HEK293 (cell line): ENCODE data around the gene CCDC24.

ENCODE experiments used
- CTCF ChIA-PET: fragments of 350-600 bp; formaldehyde crosslinking; extraction: SDS; loops from one replicate; lab custom pipeline; 2021; ENCODE audit warnings: antibody characterized with exemption; lab: Yijun Ruan, JAX
- POLR2A ChIA-PET: fragments of 300-600 bp; formaldehyde crosslinking; extraction: SDS; loops from one replicate; lab custom pipeline; 2020; ENCODE audit warnings: antibody characterized with exemption, inconsistent platforms; lab: Yijun Ruan, JAX
- H3K27ac ChIP-seq: fragments of 200-500 bp; sonication (Bioruptor generic); 2 replicates; pipeline ENCODE4 v1.5.1; 2014; ENCODE audit warnings: low read depth, low read length, control low read depth, inconsistent platforms; ENCODE audit errors: extremely low read depth
- H3K36me3 ChIP-seq, 2 experiments: fragments of 200-500 bp in 1 of 2; sonication (Bioruptor generic) in 1 of 2; 1 replicate in 1 of 2; 2 replicates in 1 of 2; pipeline ENCODE4 v1.5.1; 2014 to 2017; ENCODE audit warnings: inconsistent platforms in 2 of 2, low read length in 2 of 2; ENCODE audit not compliant: control insufficient read depth in 2 of 2, insufficient read depth in 1 of 2
- H3K4me1 ChIP-seq: fragments of 200-500 bp; sonication (Bioruptor generic); 2 replicates; pipeline ENCODE4 v1.5.1; 2014; ENCODE audit warnings: mild to moderate bottlenecking, low read length, inconsistent platforms; ENCODE audit not compliant: control insufficient read depth, insufficient read depth
- H3K4me3 ChIP-seq: 2 replicates; pipeline ENCODE4 v1.5.1; 2011; ENCODE audit warnings: low read depth, mild to moderate bottlenecking, control low read depth, low read length, moderate library complexity
- H3K9me3 ChIP-seq: fragments of 200-500 bp; sonication (Bioruptor generic); 2 replicates; pipeline ENCODE4 v1.5.1; 2014; ENCODE audit warnings: low read depth, low read length, inconsistent platforms; ENCODE audit not compliant: control insufficient read depth, insufficient read depth
- EGR2 ChIP-seq: fragments of 450-650 bp; formaldehyde crosslinking; IDR thresholded peaks from 2 replicates; pipeline ENCODE4 v1.5.1; 2016; ENCODE audit warnings: low read depth, missing biosample characterization, missing genetic modification characterization
- GLIS2 ChIP-seq: fragments of 450-650 bp; formaldehyde crosslinking; IDR thresholded peaks from 2 replicates; pipeline ENCODE4 v1.5.1; 2016; ENCODE audit warnings: missing biosample characterization, missing genetic modification characterization
- KLF8 ChIP-seq: fragments of 450-650 bp; formaldehyde crosslinking; IDR thresholded peaks from 2 replicates; pipeline ENCODE4 v1.5.1; 2016; ENCODE audit warnings: missing biosample characterization, missing genetic modification characterization
- KLF9 ChIP-seq: fragments of 450-650 bp; formaldehyde crosslinking; IDR thresholded peaks from 2 replicates; pipeline ENCODE4 v1.5.1; 2016; ENCODE audit warnings: missing biosample characterization, missing genetic modification characterization, low read depth
- PATZ1 ChIP-seq: fragments of 450-650 bp; formaldehyde crosslinking; IDR thresholded peaks from 2 replicates; pipeline ENCODE4 v1.5.1; 2016; ENCODE audit warnings: missing biosample characterization, missing genetic modification characterization
- SP2 ChIP-seq: fragments of 450-650 bp; formaldehyde crosslinking; IDR thresholded peaks from 2 replicates; pipeline ENCODE4 v1.5.1; 2016; ENCODE audit warnings: missing biosample characterization, missing genetic modification characterization
- YY1 ChIP-seq: fragments of 450-650 bp; formaldehyde crosslinking; IDR thresholded peaks from 2 replicates; pipeline ENCODE4 v1.5.1; 2018; ENCODE audit warnings: missing biosample characterization, missing genetic modification characterization
- ZBTB17 ChIP-seq: fragments of 450-650 bp; formaldehyde crosslinking; IDR thresholded peaks from 2 replicates; pipeline ENCODE4 v1.5.1; 2016; ENCODE audit warnings: missing biosample characterization, missing genetic modification characterization
- ZBTB20 ChIP-seq: fragments of 450-650 bp; formaldehyde crosslinking; IDR thresholded peaks from 2 replicates; pipeline ENCODE4 v1.5.1; 2016; ENCODE audit warnings: missing biosample characterization, missing genetic modification characterization
- ZBTB21 ChIP-seq: fragments of 450-650 bp; formaldehyde crosslinking; IDR thresholded peaks from 2 replicates; pipeline ENCODE4 v1.5.1; 2017; ENCODE audit warnings: missing biosample characterization, missing genetic modification characterization
- ZBTB48 ChIP-seq: fragments of 450-650 bp; formaldehyde crosslinking; IDR thresholded peaks from 2 replicates; pipeline ENCODE4 v1.5.1; 2016; ENCODE audit warnings: missing biosample characterization, missing genetic modification characterization
- ZBTB7A ChIP-seq: fragments of 450-650 bp; formaldehyde crosslinking; IDR thresholded peaks from 2 replicates; pipeline ENCODE4 v1.5.1; 2016; ENCODE audit warnings: low read depth, missing biosample characterization, missing genetic modification characterization
- ZBTB8A ChIP-seq: fragments of 450-650 bp; formaldehyde crosslinking; IDR thresholded peaks from 2 replicates; pipeline ENCODE4 v1.5.1; 2016; ENCODE audit warnings: missing biosample characterization, missing genetic modification characterization
- ZEB2 ChIP-seq: fragments of 450-650 bp; formaldehyde crosslinking; IDR thresholded peaks from 2 replicates; pipeline ENCODE4 v1.5.1; 2016; ENCODE audit warnings: missing biosample characterization, missing genetic modification characterization
- ZFHX2 ChIP-seq: fragments of 450-650 bp; formaldehyde crosslinking; conservative IDR thresholded peaks from 2 replicates; pipeline ENCODE4 v1.5.1; 2016; ENCODE audit warnings: missing biosample characterization, missing genetic modification characterization
- ZNF18 ChIP-seq: fragments of 450-650 bp; formaldehyde crosslinking; IDR thresholded peaks from 2 replicates; pipeline ENCODE4 v1.5.1; 2016; ENCODE audit warnings: missing biosample characterization, missing genetic modification characterization
- ZNF211 ChIP-seq: fragments of 450-650 bp; formaldehyde crosslinking; IDR thresholded peaks from 2 replicates; pipeline ENCODE4 v1.5.1; 2016; ENCODE audit warnings: low read depth, missing biosample characterization, missing genetic modification characterization
- ZNF223 ChIP-seq: fragments of 450-650 bp; formaldehyde crosslinking; IDR thresholded peaks from 2 replicates; pipeline ENCODE4 v1.5.1; 2016; ENCODE audit warnings: missing biosample characterization, missing genetic modification characterization
- ZNF335 ChIP-seq: fragments of 450-650 bp; formaldehyde crosslinking; conservative IDR thresholded peaks from 2 replicates; pipeline ENCODE4 v1.5.1; 2016; ENCODE audit warnings: missing biosample characterization, missing genetic modification characterization
- ZNF341 ChIP-seq: fragments of 450-650 bp; formaldehyde crosslinking; IDR thresholded peaks from 2 replicates; pipeline ENCODE4; 2016; ENCODE audit warnings: low read depth, missing biosample characterization, missing genetic modification characterization
- ZNF398 ChIP-seq: fragments of 450-650 bp; formaldehyde crosslinking; IDR thresholded peaks from 2 replicates; pipeline ENCODE4 v1.5.1; 2017; ENCODE audit warnings: missing biosample characterization, missing genetic modification characterization
- ZNF48 ChIP-seq: fragments of 450-650 bp; formaldehyde crosslinking; IDR thresholded peaks from 2 replicates; pipeline ENCODE4 v1.5.1; 2016; ENCODE audit warnings: missing biosample characterization, missing genetic modification characterization
- ZNF600 ChIP-seq: fragments of 450-650 bp; formaldehyde crosslinking; IDR thresholded peaks from 2 replicates; pipeline ENCODE4 v1.5.1; 2016; ENCODE audit warnings: missing biosample characterization, missing genetic modification characterization
- ZNF624 ChIP-seq: fragments of 450-650 bp; formaldehyde crosslinking; IDR thresholded peaks from 2 replicates; pipeline ENCODE4 v1.5.1; 2017; ENCODE audit warnings: missing biosample characterization, missing genetic modification characterization
- ZNF76 ChIP-seq: fragments of 450-650 bp; formaldehyde crosslinking; IDR thresholded peaks from 2 replicates; pipeline ENCODE4; 2016; ENCODE audit warnings: low read depth, missing biosample characterization, missing genetic modification characterization, borderline replicate concordance
- ZNF837 ChIP-seq: fragments of 450-650 bp; formaldehyde crosslinking; IDR thresholded peaks from 2 replicates; pipeline ENCODE4 v1.5.1; 2016; ENCODE audit warnings: missing biosample characterization, missing genetic modification characterization
- ZXDB ChIP-seq: fragments of 450-650 bp; formaldehyde crosslinking; IDR thresholded peaks from 2 replicates; pipeline ENCODE4 v1.5.1; 2016; ENCODE audit warnings: missing biosample characterization, missing genetic modification characterization

The CCDC24 gene

GRCh38 chr1:43979528-43980254 is 11.7 kb upstream of the CCDC24 start:
- H3K27ac ChIP-seq, result peak overlapping the region; percentile 67; the same call in 1 of the 2 replicates
- ChIA-PET CTCF (interaction anchor here (0.7 kb wide), 1 partner anchor 268 kb away, joined by 3 read pairs; no protein-coding TSS in a partner anchor), POLR2A (no interaction called here)
- H3K9me3 ChIP-seq, result no peaks in the 10 kb centered on the region
- peaks cover 3% of the 10 kb centered on the region; the same call in 1 of the 2 replicates for H3K4me1 ChIP-seq
- H3K4me3 ChIP-seq, result peak overlapping the region; percentile 67
- peaks cover 7 to 71% of the 10 kb centered on the region in 2 experiments; a peak in 2 of 3 replicates for H3K36me3 ChIP-seq
- peak; percentile 93 for TF ChIP-seq EGR2 (tag by site-specific recombination)
- TF ChIP-seq KLF9 (tag by site-specific recombination), result peak; percentile 87
- peak; percentile 49; the same call in 1 of the 2 replicates for TF ChIP-seq ZNF600 (tag by site-specific recombination)
- TF ChIP-seq ZNF398 (tag by site-specific recombination), result peak; percentile 68; the same call in 1 of the 2 replicates
- peak; percentile 64; the same call in 1 of the 2 replicates for TF ChIP-seq ZBTB20 (tag by site-specific recombination)
- TF ChIP-seq KLF8 (tag by site-specific recombination), result peak; percentile 74; the same call in 1 of the 2 replicates
- peak; percentile 92 for TF ChIP-seq GLIS2
- peak; percentile 80 for TF ChIP-seq ZBTB8A
- peak; percentile 57 for TF ChIP-seq ZNF335 (tag by site-specific recombination)
- TF ChIP-seq ZNF223 (tag by site-specific recombination), result no peak
- no peak for TF ChIP-seq ZBTB21 (tag by site-specific recombination)
- TF ChIP-seq ZXDB (tag by site-specific recombination), result peak; percentile 79
- TF ChIP-seq ZNF18 (tag by site-specific recombination), result peak; percentile 44; the same call in 1 of the 2 replicates
- TF ChIP-seq ZNF341, result peak; percentile 79
- no peak for TF ChIP-seq ZNF837 (tag by site-specific recombination)
- peak; percentile 37; the same call in 1 of the 2 replicates for TF ChIP-seq ZBTB17 (tag by site-specific recombination)
- TF ChIP-seq ZNF76, result peak; percentile 74
- peak; percentile 22; the same call in 1 of the 2 replicates for TF ChIP-seq ZBTB7A (tag by site-specific recombination)
- TF ChIP-seq ZEB2 (tag by site-specific recombination), result peak; percentile 56; the same call in 1 of the 2 replicates
- TF ChIP-seq ZBTB48 (tag by site-specific recombination), result peak; percentile 40; the same call in 1 of the 2 replicates
- TF ChIP-seq YY1, result no peak
- 0 out of 2 replicates have a peak, but pooled peaks have one; percentile 40 for TF ChIP-seq SP2 (tag by site-specific recombination)
- no peak for TF ChIP-seq ZNF48 (tag by site-specific recombination)
- TF ChIP-seq ZFHX2 (tag by site-specific recombination), result peak; percentile 98
- TF ChIP-seq PATZ1 (tag by site-specific recombination), result peak; percentile 82
- no peak for TF ChIP-seq ZNF211 (tag by site-specific recombination)
- no peak for TF ChIP-seq ZNF624 (tag by site-specific recombination)
